Esophagus muscularis mucosa (tissue), 4 donors: Measurements from ENCODE around the gene AFF1.

Experiments used
- CTCF ChIP-seq, 3 experiments: fragments of 200-600 bp in 2 of 3; fragments of 450-650 bp in 1 of 3; sonication (generic) in 2 of 3; IDR thresholded peaks; one replicate each; pipeline ENCODE4 v1.5.1; 2017 to 2019; ENCODE audit warnings: antibody characterized with exemption in 3 of 3, mild to moderate bottlenecking in 2 of 3, moderate library complexity in 1 of 3
- EP300 ChIP-seq: sonication (generic); formaldehyde crosslinking; IDR thresholded peaks from one replicate; pipeline ENCODE4 v1.6.1; 2017; ENCODE audit warnings: antibody characterized with exemption
- POLR2A ChIP-seq: fragments of 450-650 bp; IDR thresholded peaks from one replicate; pipeline ENCODE4 v1.6.1; 2017; ENCODE audit warnings: antibody characterized with exemption, moderate library complexity, mild to moderate bottlenecking, low read depth

GRCh38 chr4:87118826-87119225, 184.0 kb downstream of the AFF1 start:
- no peak for TF ChIP-seq CTCF (IDR thresholded peaks at IDR 0.05)
- no peak for TF ChIP-seq EP300
- no peak for TF ChIP-seq POLR2A
